HCT116 (cell line): ENCODE data around the gene MATR3.

Experiments
- ATF3 ChIP-seq: IDR thresholded peaks from 2 replicates; pipeline ENCODE4 v1.6.1; 2012
- CTCF ChIP-seq, 3 experiments: fragments of 200-600 bp in 1 of 3; sonication (generic) in 1 of 3; IDR thresholded peaks in 2 of 3; conservative IDR thresholded peaks in 1 of 3; 2 replicates each; pipeline ENCODE4 v1.5.1; 2012 to 2017; ENCODE audit warnings: low read depth in 2 of 3, low read length in 2 of 3, antibody characterized with exemption in 1 of 3, borderline replicate concordance in 1 of 3, control low read depth in 1 of 3, mild to moderate bottlenecking in 1 of 3, mixed read lengths in 1 of 3, mixed run types in 1 of 3, moderate library complexity in 1 of 3; ENCODE audit not compliant: insufficient read depth in 1 of 3
- ELF1 ChIP-seq: IDR thresholded peaks from 2 replicates; pipeline ENCODE4 v1.6.1; 2012; ENCODE audit warnings: low read depth, borderline replicate concordance
- EZH2 ChIP-seq: fragments of 200-600 bp; sonication (generic); IDR thresholded peaks from 2 replicates; pipeline ENCODE4 v1.6.1; 2017; ENCODE audit warnings: antibody characterized with exemption, mixed run types
- JUND ChIP-seq: IDR thresholded peaks from 2 replicates; pipeline ENCODE4 v1.6.1; 2012
- POLR2A ChIP-seq: IDR thresholded peaks from 2 replicates; pipeline ENCODE4 v1.7.0; 2011; ENCODE audit warnings: borderline replicate concordance; ENCODE audit not compliant: insufficient read depth, insufficient read length; ENCODE audit errors: extremely low read depth
- POLR2AphosphoS5 ChIP-seq: IDR thresholded peaks from 2 replicates; pipeline ENCODE4 v1.6.1; 2011; ENCODE audit warnings: mild to moderate bottlenecking, low read depth, low read length, moderate library complexity
- RAD21 ChIP-seq: IDR thresholded peaks from 2 replicates; pipeline ENCODE4 v1.6.1; 2012; ENCODE audit warnings: low read depth, mild to moderate bottlenecking
- REST ChIP-seq: IDR thresholded peaks from 2 replicates; pipeline ENCODE4 v1.6.1; 2012; ENCODE audit warnings: low read depth
- SIN3A ChIP-seq: IDR thresholded peaks from 2 replicates; pipeline ENCODE4 v1.6.1; 2012; ENCODE audit warnings: low read depth
- SRF ChIP-seq: IDR thresholded peaks from 2 replicates; pipeline ENCODE4 v1.6.1; 2012; ENCODE audit warnings: low read depth
- ZBTB33 ChIP-seq: IDR thresholded peaks from 2 replicates; pipeline ENCODE4 v1.6.1; 2011; ENCODE audit warnings: mild to moderate bottlenecking, low read length, moderate library complexity; ENCODE audit not compliant: insufficient replicate concordance; ENCODE audit errors: extremely low read depth
- ZFX ChIP-seq: fragments of 450-650 bp; IDR thresholded peaks from 2 replicates; pipeline ENCODE4 v1.6.1; 2017

GRCh38 chr5:139312075-139312474 is 18.5 kb downstream of the MATR3 start:
- TF ChIP-seq POLR2AphosphoS5 (no peak), ZBTB33 (no peak), CTCF (IDR thresholded peaks at IDR 0.05 in 2 of 3, conservative IDR thresholded peaks at IDR 0.05 in 1 of 3; ENCODE audit: borderline replicate concordance in 1 of 3, insufficient read depth in 1 of 3, low read depth in 2 of 3, low read length in 2 of 3) (no peak), POLR2A (no peak), RAD21 (no peak), SRF (no peak), EZH2 (no peak), REST (no peak), ZFX (no peak), ATF3 (no peak), SIN3A (no peak), ELF1 (no peak), JUND (no peak)
